Stimulated activated CD4-positive, alpha-beta T cell treated with anti-CD3 and anti-CD28 coated beads, TNF-alpha, amount 100 ng/mL, for 4 hours (primary cell): Measurements from ENCODE around the gene DOCK1.

Experiments
- DNase-seq, 3 experiments: peaks; one replicate each; pipeline ENCODE4 v3.0.0-alpha.2; 2020; ENCODE audit warnings: low read depth in 3 of 3

The DOCK1 gene

GRCh38 chr10:126950401-126951105, 45.3 kb downstream of the DOCK1 start:
- DNase-seq = no peak

- DNase-seq = no peak
Measured at GRCh38 chr10:126953886-126954285, 48.7 kb downstream of the DOCK1 start.

- DNase-seq = no peak
Measured at GRCh38 chr10:126955396-126955795, 50.2 kb downstream of the DOCK1 start.

- no peak for DNase-seq
Measured at GRCh38 chr10:126955934-126956711, 50.9 kb downstream of the DOCK1 start.

- no peak for DNase-seq
Measured at GRCh38 chr10:126956712-126957108, 51.5 kb downstream of the DOCK1 start.

- DNase-seq = no peak
Measured at GRCh38 chr10:126957111-126957510, 51.9 kb downstream of the DOCK1 start.

- DNase-seq = no peak
Measured at GRCh38 chr10:126959431-126959830, 54.2 kb downstream of the DOCK1 start.

- no peak for DNase-seq
Measured at GRCh38 chr10:126959906-126960685, 54.9 kb downstream of the DOCK1 start.

GRCh38 chr10:126963354-126963753, 58.1 kb downstream of the DOCK1 start:
- DNase-seq = no peak

GRCh38 chr10:126964190-126964589, 59.0 kb downstream of the DOCK1 start:
- no peak for DNase-seq

GRCh38 chr10:126966938-126967337, 61.7 kb downstream of the DOCK1 start:
- no peak for DNase-seq

- DNase-seq = no peak
Measured at GRCh38 chr10:126969310-126969709, 64.1 kb downstream of the DOCK1 start.

- no peak for DNase-seq
Measured at GRCh38 chr10:126972635-126973414, 67.6 kb downstream of the DOCK1 start.

- DNase-seq = no peak
Measured at GRCh38 chr10:126975221-126975620, 70.0 kb downstream of the DOCK1 start.

GRCh38 chr10:126977216-126977615, 72.0 kb downstream of the DOCK1 start:
- no peak for DNase-seq

GRCh38 chr10:126979311-126979710, 74.1 kb downstream of the DOCK1 start:
- DNase-seq = no peak

GRCh38 chr10:126993208-126993607, 88.0 kb downstream of the DOCK1 start:
- no peak for DNase-seq

GRCh38 chr10:126997801-126998590, 92.8 kb downstream of the DOCK1 start:
- DNase-seq = no peak

- DNase-seq = no peak
Measured at GRCh38 chr10:127000598-127000997, 95.4 kb downstream of the DOCK1 start.

- DNase-seq = no peak
Measured at GRCh38 chr10:127003032-127003685, 97.9 kb downstream of the DOCK1 start.
